RPMI7951 (cell line): ENCODE results near the gene ARHGAP45. TPM values are rescaled to one million over a fixed set of nuclear protein-coding genes. Genes with fewer than 3 reads are reported as not detected.
"Not testable (repeated sequence)": the region's sequence is repeated elsewhere in the genome, so short reads cannot be mapped to it uniquely, and the experiment has no call there.

Experiments
- DNase-seq: peaks from one replicate; pipeline ENCODE4 v3.0.0-alpha.2; 2012; ENCODE audit warnings: low read depth
- total RNA-seq: library from RNA; depleted of rRNA; stranded (reverse); fragments of >200 nt; shearing (Covaris generic); gene quantifications from 2 replicates; pipeline ENCODE4 v1.2.3, GENCODE V29; 2014; rRNA removed

ARHGAP45 gene
- 0.98 and 1.3 TPM in 2 replicates for total RNA-seq

DNA sequence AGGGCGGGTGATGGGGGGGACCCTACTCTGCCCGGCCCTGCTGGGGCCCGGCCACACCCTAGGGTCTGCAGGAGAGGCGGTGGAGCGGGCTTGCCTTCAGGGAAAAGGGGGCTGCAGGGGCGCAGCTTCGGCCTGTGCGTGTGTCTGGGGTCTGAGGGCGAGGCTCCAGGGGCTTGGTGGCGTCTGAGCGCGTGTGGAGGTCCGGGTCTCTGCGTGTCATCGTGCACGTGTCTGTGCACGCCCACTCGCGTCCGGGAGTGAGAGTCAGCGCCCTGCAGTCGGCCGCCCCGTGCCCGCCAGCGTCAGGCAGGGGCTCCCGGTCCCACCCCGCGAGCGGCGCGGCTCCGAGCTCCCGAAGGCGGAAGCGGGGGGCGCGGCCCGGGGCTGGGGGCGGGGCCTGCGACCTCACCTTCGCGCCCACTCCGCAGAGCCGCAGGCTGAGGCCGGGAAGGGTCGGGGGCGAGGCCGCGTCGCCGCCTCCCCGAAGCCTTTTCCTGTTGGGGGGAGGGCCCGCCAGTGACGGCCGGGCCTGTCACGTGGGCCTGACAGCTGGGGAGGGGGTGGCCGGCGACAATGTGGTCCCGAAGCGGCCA lies at the start of gene ARHGAP45:
ARHGAP45 (plus strand) TSS at position 420 of the 593 bp plus-strand sequence. CDS start 239 bp downstream, outside the sequence.
- no peak for DNase-seq

GRCh38 chr19:1017906-1018305 lies 49.1 kb upstream of the ARHGAP45 start:
- no peak for DNase-seq

DNA sequence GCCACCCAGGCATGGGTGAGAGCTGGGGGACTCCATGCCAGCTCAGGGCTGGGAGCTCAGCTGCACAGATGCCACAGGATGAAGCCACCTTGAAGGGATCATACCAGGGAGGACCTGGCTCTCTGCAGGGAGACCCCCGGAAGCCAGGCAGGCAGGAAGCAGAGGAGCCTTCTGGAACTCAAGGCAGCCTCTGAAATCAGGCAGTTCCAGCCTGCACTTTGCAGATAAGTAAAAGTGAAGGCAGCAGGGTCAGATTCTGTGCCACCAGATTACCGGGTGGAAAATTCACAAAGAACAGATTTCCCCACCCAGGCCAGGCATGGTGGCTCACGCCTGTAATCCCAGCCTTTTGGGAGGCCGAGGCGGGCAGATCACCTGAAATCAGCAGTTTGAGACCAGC lies 48.6 kb upstream of the ARHGAP45 start:
- DNase-seq = no peak

- DNase-seq = no peak
Measured at GRCh38 chr19:1018932-1019615, 47.9 kb upstream of the ARHGAP45 start.

- DNase-seq = no peak
Measured at GRCh38 chr19:1019616-1019961, 47.4 kb upstream of the ARHGAP45 start.

- DNase-seq = no peak
Measured at GRCh38 chr19:1019980-1020867, 46.7 kb upstream of the ARHGAP45 start.

DNA sequence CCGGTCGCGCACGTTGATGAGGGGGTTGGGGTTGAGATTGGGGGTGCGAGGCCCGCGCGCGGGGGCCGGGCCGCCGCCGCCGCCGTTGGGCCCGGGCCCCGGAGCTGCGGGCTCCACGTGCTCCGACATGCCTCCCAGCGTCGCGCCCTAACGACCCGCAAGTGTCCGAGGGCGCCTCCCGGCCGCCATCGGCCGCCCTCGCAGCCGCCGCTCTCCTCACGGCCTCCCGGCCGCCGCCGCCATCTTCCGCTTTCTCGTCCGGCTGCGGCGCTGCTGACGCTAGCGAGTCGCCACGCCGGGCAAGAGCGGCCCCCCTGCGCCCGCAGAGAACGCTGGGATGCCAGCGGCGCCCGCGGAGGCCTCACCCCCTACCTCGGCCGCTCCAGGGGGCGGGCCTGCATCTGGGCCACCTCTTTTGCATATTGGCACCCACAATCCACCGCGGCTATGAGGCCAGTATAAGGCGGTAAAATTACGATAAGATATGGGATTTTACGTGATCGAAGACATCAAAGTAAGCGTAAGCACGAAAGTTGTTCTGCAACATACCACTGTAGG lies 46.0 kb upstream of the ARHGAP45 start, which contains the start of gene TMEM259:
TMEM259 (minus strand) TSS at position 256 of the 558 bp plus-strand sequence; CDS start at position 129, 127 bp downstream.
- peak; percentile 96 for DNase-seq

DNA sequence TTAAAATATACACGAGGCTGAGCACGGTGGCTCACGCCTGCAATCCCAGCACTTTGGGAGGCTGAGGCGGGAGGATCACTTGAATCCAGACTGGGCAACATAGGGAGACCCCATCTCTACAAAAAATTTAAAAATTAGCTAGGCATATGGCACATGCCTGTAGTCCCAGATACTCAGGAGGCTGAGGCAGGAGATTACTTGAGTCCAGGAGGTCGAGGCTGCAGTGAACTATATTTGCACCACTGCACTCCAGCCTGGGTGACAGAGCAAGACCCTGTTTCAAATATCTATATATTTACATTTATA lies 43.1 kb upstream of the ARHGAP45 start:
- DNase-seq = not testable (repeated sequence)

GRCh38 chr19:1025080-1025479 lies 41.9 kb upstream of the ARHGAP45 start:
- not testable (repeated sequence) for DNase-seq

DNA sequence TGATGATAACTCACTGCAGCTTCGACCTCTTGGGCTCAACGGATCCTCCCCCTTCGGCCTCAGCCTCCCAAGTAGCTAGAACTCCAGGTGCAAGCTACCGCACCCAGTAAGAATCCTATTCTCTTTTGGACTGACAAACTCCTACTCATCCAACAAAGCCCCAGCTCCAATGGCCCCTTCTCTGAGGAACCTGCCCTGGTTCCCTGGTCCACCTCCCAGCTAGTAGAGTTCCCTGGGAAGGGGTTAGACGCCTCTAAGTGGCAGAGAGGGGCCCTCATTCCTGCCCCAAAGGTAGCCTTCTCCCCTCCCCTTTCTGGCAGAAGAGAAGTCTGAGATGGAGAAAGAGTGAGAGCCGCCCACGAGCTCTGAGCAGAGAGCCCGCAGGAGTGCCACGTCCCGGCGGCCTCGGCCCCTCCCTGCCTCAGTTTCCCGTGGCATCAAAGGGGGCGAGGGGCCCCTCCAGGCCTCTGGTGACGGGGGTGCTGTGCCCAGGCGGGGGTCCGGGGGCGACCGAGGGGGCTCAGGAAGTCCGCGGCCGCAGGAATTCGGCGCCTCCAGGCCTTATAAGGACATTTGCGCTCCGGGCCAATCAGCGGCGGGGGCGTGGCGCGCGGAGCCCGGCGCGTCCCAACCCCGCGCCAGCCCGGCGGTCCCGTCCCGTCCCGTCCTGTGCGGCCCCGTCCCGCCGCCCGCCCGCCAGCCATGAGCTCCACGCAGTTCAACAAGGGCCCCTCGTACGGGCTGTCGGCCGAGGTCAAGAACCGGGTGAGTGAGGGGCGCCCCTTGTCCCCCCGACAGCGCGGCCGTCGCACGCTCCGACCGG lies 40.8 kb upstream of the ARHGAP45 start, which contains the start of gene CNN2:
CNN2 (plus strand) TSS at position 649 of the 823 bp plus-strand sequence; CDS start at position 703, 54 bp downstream.
- DNase-seq = peak; percentile 85

DNA sequence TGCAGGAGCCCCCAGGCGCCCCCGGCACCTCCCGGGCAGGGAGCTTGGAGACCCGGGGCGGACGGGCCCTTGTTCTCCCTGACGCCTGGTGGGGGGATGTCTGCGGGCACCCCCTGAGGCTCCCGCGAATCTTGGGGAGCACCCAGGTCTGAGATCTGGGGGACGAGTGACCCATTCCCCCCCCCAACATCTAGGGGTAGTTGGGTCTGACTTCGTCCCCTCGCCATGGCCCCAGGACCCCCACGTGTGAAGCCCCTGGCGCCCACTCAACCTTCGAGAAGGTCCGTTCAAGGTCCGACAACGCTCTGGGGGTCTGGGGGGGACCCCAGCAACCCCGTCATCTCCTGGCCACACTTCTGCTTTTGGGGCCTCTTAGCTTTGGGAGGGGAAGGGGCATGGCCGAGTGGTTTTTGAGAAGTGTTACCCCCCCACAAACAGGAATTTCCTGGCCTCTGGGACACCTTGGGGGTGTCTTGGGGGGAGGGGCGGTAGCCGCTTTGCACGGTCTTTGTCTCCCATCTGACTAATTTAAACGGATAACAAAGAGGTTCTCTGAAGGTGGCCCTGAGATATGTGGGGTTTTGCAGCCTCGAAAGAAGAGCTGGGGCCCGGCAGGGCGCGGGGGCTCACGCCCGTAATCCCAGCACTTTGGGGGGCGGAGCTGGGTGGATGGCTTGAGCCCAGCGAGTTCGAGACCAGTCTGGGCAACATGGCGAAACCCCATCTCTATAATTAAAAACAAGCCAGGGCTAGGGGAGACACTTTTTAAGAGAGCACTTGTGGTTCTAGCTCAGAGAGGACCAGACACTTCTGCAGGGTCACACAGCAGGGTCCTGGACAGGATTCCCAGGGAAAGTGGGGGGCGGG lies 40.0 kb upstream of the ARHGAP45 start:
- DNase-seq = peak; percentile 53

DNA sequence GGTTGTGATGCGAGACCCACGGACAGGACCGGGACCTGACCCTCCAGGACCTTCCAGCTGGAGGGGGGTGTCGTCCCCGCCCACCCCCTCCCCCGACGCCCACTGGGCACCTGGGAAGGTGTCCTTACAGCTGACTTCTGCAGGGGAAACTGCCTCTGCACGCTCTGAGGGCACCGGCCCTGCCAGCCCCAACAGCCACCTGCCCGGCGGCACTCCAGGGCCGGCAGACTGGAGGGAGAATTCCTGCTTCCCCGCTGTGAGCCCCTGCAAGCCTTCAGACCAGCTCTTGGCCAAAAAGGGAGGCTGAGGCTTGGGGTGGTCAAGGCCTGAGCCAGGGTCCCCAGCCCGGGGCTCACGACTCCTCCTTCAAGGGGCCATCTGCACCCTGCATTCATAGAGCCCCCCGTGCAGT lies 39.3 kb upstream of the ARHGAP45 start:
- no peak for DNase-seq

DNA sequence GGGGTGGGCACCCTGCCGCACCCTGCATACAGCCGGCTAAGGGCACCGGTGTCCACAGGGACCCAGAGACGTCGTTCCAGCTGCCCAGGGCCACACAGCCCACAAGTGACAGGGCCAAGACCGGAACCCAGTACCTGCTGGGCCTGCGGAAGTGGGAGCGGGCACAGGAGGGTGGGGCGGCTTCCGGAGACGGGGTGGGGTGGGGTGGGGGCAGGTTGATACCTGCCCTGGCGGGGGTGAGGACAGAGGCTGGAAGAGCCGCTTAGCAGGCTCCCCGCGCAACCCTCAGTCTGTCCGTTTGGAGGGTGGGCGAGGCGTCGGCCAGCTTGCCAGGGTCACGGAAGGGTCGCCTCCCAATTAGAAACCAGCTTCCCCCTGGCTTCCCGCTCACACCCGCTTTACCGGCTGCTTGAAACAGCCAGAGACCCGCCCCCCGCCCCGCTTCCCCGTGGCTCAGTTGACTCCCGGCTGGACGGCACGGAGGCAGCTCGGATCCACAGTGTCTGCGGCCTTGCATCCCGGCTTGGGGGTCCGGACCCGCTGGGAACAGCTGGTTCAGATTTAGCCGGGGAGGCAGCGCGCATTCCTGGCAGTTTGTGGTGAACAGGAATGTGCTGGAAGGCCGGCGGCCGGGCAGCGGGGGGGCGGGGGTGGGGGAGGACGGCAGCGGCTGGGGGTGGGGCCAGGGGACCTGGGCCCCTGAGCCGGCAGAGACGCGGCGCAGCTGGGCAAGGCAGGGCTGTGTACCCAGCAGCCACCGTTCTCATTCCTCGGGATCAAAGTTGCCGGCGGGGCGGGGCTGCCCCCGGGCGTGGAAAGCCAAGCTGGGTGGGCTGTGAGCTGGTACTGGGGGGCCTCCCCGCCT lies 38.7 kb upstream of the ARHGAP45 start:
- peak; percentile 98 for DNase-seq

DNA sequence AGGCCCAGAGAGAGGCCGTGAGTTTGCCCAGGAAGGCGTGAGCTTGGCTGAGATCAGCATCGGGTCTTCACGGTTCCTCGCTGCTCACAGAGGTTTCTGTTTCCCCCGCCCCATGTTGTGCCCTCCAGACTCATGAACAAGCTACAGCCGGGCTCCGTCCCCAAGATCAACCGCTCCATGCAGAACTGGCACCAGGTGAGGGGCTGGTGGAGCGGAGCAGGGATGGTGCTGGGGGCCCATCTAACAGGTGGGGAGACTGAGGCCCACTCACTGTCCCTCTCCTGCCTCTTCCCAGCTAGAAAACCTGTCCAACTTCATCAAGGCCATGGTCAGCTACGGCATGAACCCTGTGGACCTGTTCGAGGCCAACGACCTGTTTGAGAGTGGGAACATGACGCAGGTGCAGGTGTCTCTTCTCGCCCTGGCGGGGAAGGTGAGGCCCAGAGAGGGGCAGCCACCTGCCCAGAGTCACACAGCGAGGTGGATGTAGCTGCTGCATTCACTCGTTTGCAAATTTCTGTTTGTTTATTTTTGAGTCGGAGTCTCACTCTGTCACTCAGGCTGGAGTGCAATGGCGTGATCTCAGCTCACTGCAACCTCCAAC lies 34.6 kb upstream of the ARHGAP45 start:
- DNase-seq = no peak

DNA sequence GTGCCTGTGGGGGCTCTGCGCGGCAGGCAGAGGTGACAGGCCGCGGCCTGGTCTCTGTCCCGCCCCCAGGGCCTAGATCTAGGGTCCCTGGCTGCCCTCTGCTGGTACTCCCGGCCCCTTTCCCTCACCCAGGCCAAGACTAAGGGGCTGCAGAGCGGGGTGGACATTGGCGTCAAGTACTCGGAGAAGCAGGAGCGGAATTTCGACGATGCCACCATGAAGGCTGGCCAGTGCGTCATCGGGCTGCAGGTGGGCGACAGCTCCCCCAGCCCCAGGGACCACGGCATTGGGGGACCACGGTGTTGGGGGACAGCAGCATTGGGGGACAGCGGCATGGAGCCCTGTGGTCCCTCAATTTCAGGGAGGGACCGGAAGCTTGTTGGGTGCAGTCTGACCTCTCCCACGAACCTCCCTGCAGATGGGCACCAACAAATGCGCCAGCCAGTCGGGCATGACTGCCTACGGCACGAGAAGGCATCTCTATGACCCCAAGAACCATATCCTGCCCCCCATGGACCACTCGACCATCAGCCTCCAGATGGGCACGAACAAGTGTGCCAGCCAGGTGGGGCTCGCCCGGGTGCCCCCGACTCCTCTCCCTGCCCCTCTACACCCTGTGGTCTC lies 30.9 kb upstream of the ARHGAP45 start:
- no peak for DNase-seq

DNA sequence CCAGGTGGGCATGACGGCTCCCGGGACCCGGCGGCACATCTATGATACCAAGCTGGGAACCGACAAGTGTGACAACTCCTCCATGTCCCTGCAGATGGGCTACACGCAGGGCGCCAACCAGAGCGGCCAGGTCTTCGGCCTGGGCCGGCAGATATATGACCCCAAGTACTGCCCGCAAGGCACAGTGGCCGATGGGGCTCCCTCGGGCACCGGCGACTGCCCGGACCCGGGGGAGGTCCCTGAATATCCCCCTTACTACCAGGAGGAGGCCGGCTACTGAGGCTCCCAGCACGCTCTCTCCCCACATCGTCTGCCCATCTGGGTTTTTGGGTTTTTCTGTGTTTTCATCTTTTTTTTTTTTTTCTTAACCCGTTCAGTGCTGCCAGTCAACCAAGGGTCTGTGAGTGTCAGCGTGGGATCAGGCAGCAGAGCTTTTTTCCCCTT lies 29.3 kb upstream of the ARHGAP45 start:
- DNase-seq = no peak

- DNase-seq = no peak
Measured at GRCh38 chr19:1038978-1039645, 27.9 kb upstream of the ARHGAP45 start.
